Glutamatergic neuron (in vitro differentiated cells): Measurements from ENCODE around the gene RALBP1. TPM values are rescaled to one million over a fixed set of nuclear protein-coding genes. Genes with fewer than 3 reads are reported as not detected.
"Not testable (repeated sequence)": the region's sequence is repeated elsewhere in the genome, so short reads cannot be mapped to it uniquely, and the experiment has no call there.

Experiments
- DNase-seq: peaks from one replicate; pipeline ENCODE4 v3.0.0; 2022
- H3K27ac Mint-ChIP-seq: one replicate; pipeline ENCODE4 v1.8.0; 2020; ENCODE audit warnings: mild to moderate bottlenecking, mixed read lengths, inconsistent platforms; ENCODE audit not compliant: unreplicated experiment
- H3K27me3 Mint-ChIP-seq: one replicate; pipeline ENCODE4 v1.8.0; 2020; ENCODE audit warnings: mild to moderate bottlenecking, moderate library complexity, mixed read lengths, inconsistent platforms; ENCODE audit not compliant: unreplicated experiment
- H3K36me3 Mint-ChIP-seq: one replicate; pipeline ENCODE4 v1.8.0; 2020; ENCODE audit warnings: mild to moderate bottlenecking, mixed read lengths, inconsistent platforms; ENCODE audit not compliant: unreplicated experiment
- H3K4me1 Mint-ChIP-seq: one replicate; pipeline ENCODE4 v1.8.0; 2020; ENCODE audit warnings: mild to moderate bottlenecking, low read depth, mixed read lengths, inconsistent platforms; ENCODE audit not compliant: unreplicated experiment
- H3K4me3 Mint-ChIP-seq: one replicate; pipeline ENCODE4 v1.8.0; 2020; ENCODE audit warnings: mild to moderate bottlenecking, mixed read lengths, inconsistent platforms; ENCODE audit not compliant: unreplicated experiment
- H3K9me3 Mint-ChIP-seq: one replicate; pipeline ENCODE4 v1.8.0; 2020; ENCODE audit warnings: mild to moderate bottlenecking, moderate library complexity, mixed read lengths, inconsistent platforms; ENCODE audit not compliant: unreplicated experiment
- CTCF ChIP-seq: fragments of 200-600 bp; sonication (generic); IDR thresholded peaks from one replicate; pipeline ENCODE4 v1.5.0; 2021; ENCODE audit not compliant: partially characterized antibody, unreplicated experiment
- total RNA-seq: library from RNA; stranded (reverse); fragmentation: NEBNext Ultra II Directional; extraction: Animal tissue kit (Norgen Biotek cat#: 25700); gene quantifications from one replicate; pipeline ENCODE4 v1.2.1, GENCODE V29; 2021; ENCODE audit not compliant: unreplicated experiment

RALBP1 gene
- total RNA-seq, 1 donor from 2014 or later = 38.1 TPM

GRCh38 chr18:9478545-9478944, 3.2 kb downstream of the RALBP1 start:
- no peak overlapping the region for H3K27ac Mint-ChIP-seq
- H3K27me3 Mint-ChIP-seq = peaks cover 2% of the 10 kb centered on the region
- no peak overlapping the region for H3K4me3 Mint-ChIP-seq
- H3K36me3 Mint-ChIP-seq = no peaks in the 10 kb centered on the region
- no peak for DNase-seq
- peaks cover 11% of the 10 kb centered on the region for H3K9me3 Mint-ChIP-seq
- peaks cover 9% of the 10 kb centered on the region for H3K4me1 Mint-ChIP-seq
- no peak for TF ChIP-seq CTCF

GRCh38 chr18:9482790-9483189, 7.5 kb downstream of the RALBP1 start:
- TF ChIP-seq CTCF = no peak
- H3K4me1 Mint-ChIP-seq = no peaks in the 10 kb centered on the region
- peaks cover 3% of the 10 kb centered on the region for H3K9me3 Mint-ChIP-seq
- H3K27me3 Mint-ChIP-seq = peaks cover 3% of the 10 kb centered on the region
- no peak overlapping the region for H3K4me3 Mint-ChIP-seq
- no peak for DNase-seq
- H3K27ac Mint-ChIP-seq = no peak overlapping the region
- peaks cover 13% of the 10 kb centered on the region for H3K36me3 Mint-ChIP-seq

- Mint-ChIP-seq H3K9me3 (peaks cover 3% of the 10 kb centered on the region), H3K4me3 (no peak overlapping the region), H3K36me3 (peaks cover 14% of the 10 kb centered on the region), H3K27me3 (peaks cover 3% of the 10 kb centered on the region), H3K27ac (no peak overlapping the region), H3K4me1 (no peaks in the 10 kb centered on the region)
- DNase-seq = no peak
- no peak for TF ChIP-seq CTCF
Measured at GRCh38 chr18:9483526-9483925, 8.2 kb downstream of the RALBP1 start.

- H3K27ac Mint-ChIP-seq, H3K9me3 Mint-ChIP-seq, DNase-seq, H3K27me3 Mint-ChIP-seq, H3K4me3 Mint-ChIP-seq, H3K4me1 Mint-ChIP-seq: not testable (repeated sequence)
- H3K36me3 Mint-ChIP-seq = peaks cover 14% of the 10 kb centered on the region
Measured at GRCh38 chr18:9484856-9485255, 9.5 kb downstream of the RALBP1 start.

GRCh38 chr18:9488538-9488937, 13.2 kb downstream of the RALBP1 start:
- no peak for DNase-seq
- Mint-ChIP-seq H3K4me1 (no peaks in the 10 kb centered on the region), H3K36me3 (peaks cover 24% of the 10 kb centered on the region), H3K27ac (no peak overlapping the region), H3K9me3 (peaks cover 3% of the 10 kb centered on the region), H3K27me3 (peaks cover 3% of the 10 kb centered on the region), H3K4me3 (no peak overlapping the region)
- TF ChIP-seq CTCF = no peak
